H1 (cell line): ENCODE measurements around the gene GYPC. TPM values are rescaled to one million over a fixed set of nuclear protein-coding genes. Genes with fewer than 3 reads are reported as not detected.

Experiments used
- CTCF ChIA-PET: fragments of 300-600 bp; sonication (Branson Sonifier 250); formaldehyde crosslinking; loops from one replicate; lab custom pipeline; 2021; ENCODE audit not compliant: partially characterized antibody; lab: Charles Lee
- POLR2A ChIA-PET: fragments of 300-600 bp; sonication (Branson Sonifier 250); formaldehyde crosslinking; loops from one replicate; lab custom pipeline; 2021; ENCODE audit warnings: inconsistent platforms; ENCODE audit not compliant: partially characterized antibody; lab: Charles Lee
- DNase-seq, 2 experiments: peaks; one replicate each; pipeline versions ENCODE4 v3.0.0 to v3.0.0-alpha.2; 2010 to 2022; ENCODE audit warnings: low spot score in 2 of 2, low read depth in 1 of 2, mixed read lengths in 1 of 2
- FAIRE-seq: peaks from 2 replicates; lab custom pipeline; 2011; peaks lifted over from hg19 to GRCh38; lab: Jason Lieb, UNC
- H2AFZ ChIP-seq: 2 replicates; pipeline ENCODE4 v1.8.1; 2012; ENCODE audit warnings: low read length, inconsistent platforms
- H2AK5ac ChIP-seq: 2 replicates; pipeline ENCODE4 v1.6.1; 2013; ENCODE audit warnings: low read depth, low read length
- H2BK120ac ChIP-seq: replicated peaks from 2 replicates; pipeline ENCODE3; 2013; ENCODE audit warnings: low read depth, low read length, inconsistent platforms
- H2BK12ac ChIP-seq: 2 replicates; pipeline ENCODE4 v1.6.1; 2013; ENCODE audit warnings: low read depth, low read length
- H2BK15ac ChIP-seq: 2 replicates; pipeline ENCODE4 v1.6.1; 2013; ENCODE audit warnings: low read length
- H2BK20ac ChIP-seq: 2 replicates; pipeline ENCODE4 v1.6.1; 2013; ENCODE audit warnings: low read length
- H2BK5ac ChIP-seq: 2 replicates; pipeline ENCODE4 v1.6.1; 2013; ENCODE audit warnings: low read depth, low read length
- H3K14ac ChIP-seq: 2 replicates; pipeline ENCODE4 v1.6.1; 2013; ENCODE audit warnings: inconsistent platforms; ENCODE audit not compliant: insufficient read length
- H3K18ac ChIP-seq: 2 replicates; pipeline ENCODE4 v1.6.1; 2013; ENCODE audit warnings: low read length; ENCODE audit errors: extremely low read depth
- H3K23ac ChIP-seq: 2 replicates; pipeline ENCODE4 v1.6.1; 2013; ENCODE audit warnings: inconsistent platforms; ENCODE audit not compliant: insufficient read length
- H3K23me2 ChIP-seq: 2 replicates; pipeline ENCODE4 v1.6.1; 2013; ENCODE audit warnings: low read depth, low read length
- H3K27ac ChIP-seq: 2 replicates; pipeline ENCODE4 v1.6.1; 2011; ENCODE audit warnings: low read depth, low read length, inconsistent platforms
- H3K27me3 ChIP-seq, 4 experiments: replicated peaks in 1 of 4; 1 replicate in 1 of 4; 2 replicates in 3 of 4; pipeline versions ENCODE4 v1.6.1 to v1.8.1; 2011 to 2013; ENCODE audit warnings: low read length in 3 of 4, mild to moderate bottlenecking in 3 of 4, inconsistent platforms in 2 of 4, mixed read lengths in 2 of 4, moderate library complexity in 1 of 4; ENCODE audit not compliant: control insufficient read depth in 3 of 4, insufficient read depth in 3 of 4; ENCODE audit errors: extremely low read depth in 1 of 4
- H3K36me3 ChIP-seq, 4 experiments: 2 replicates each; pipeline versions ENCODE4 v1.6.1 to v1.8.1; 2011 to 2013; ENCODE audit warnings: mild to moderate bottlenecking in 4 of 4, low read length in 3 of 4, moderate library complexity in 2 of 4, control low read depth in 1 of 4, inconsistent platforms in 1 of 4; ENCODE audit not compliant: insufficient read depth in 4 of 4, control insufficient read depth in 2 of 4
- H3K4ac ChIP-seq: replicated peaks from 2 replicates; pipeline ENCODE3; 2013; ENCODE audit warnings: low read length, low read depth, mixed read lengths, inconsistent platforms; ENCODE audit not compliant: insufficient read length
- H3K4me1 ChIP-seq, 4 experiments: replicated peaks in 1 of 4; 1 replicate in 1 of 4; 2 replicates in 3 of 4; pipeline versions ENCODE4 v1.6.1 to v1.8.1; 2011 to 2013; ENCODE audit warnings: low read length in 3 of 4, inconsistent platforms in 2 of 4, mixed read lengths in 1 of 4; ENCODE audit not compliant: insufficient read depth in 4 of 4, control insufficient read depth in 3 of 4
- H3K4me2 ChIP-seq, 2 experiments: 2 replicates each; pipeline versions ENCODE4 v1.6.1 to v1.8.1; 2011 to 2013; ENCODE audit warnings: low read depth in 2 of 2, low read length in 2 of 2, control low read depth in 1 of 2, inconsistent platforms in 1 of 2, mild to moderate bottlenecking in 1 of 2; ENCODE audit not compliant: insufficient read depth in 1 of 2
- H3K4me3 ChIP-seq, 4 experiments: fragments of 200-600, 300-600 bp in 1 of 4; sonication (generic), shearing (Covaris generic), sonication (Bioruptor Twin) in 1 of 4; 2 replicates each; pipeline versions ENCODE4 v1.5.1 to v1.8.1; 2011 to 2016; ENCODE audit warnings: low read length in 4 of 4, low read depth in 3 of 4, control low read depth in 2 of 4, inconsistent platforms in 2 of 4, mild to moderate bottlenecking in 2 of 4, mixed read lengths in 1 of 4, moderate library complexity in 1 of 4; ENCODE audit not compliant: insufficient read depth in 2 of 4; ENCODE audit errors: extremely low read depth in 1 of 4
- H3K56ac ChIP-seq: replicated peaks from 2 replicates; pipeline ENCODE3; 2013; ENCODE audit warnings: low read depth, mild to moderate bottlenecking, mixed read lengths, low read length, inconsistent platforms; ENCODE audit not compliant: insufficient read length
- H3K79me1 ChIP-seq: 2 replicates; pipeline ENCODE4 v1.6.1; 2013; ENCODE audit warnings: low read depth, low read length, control low read depth
- H3K79me2 ChIP-seq, 2 experiments: 2 replicates each; pipeline versions ENCODE4 v1.6.1 to v1.8.1; 2012 to 2013; ENCODE audit warnings: low read length in 2 of 2, mild to moderate bottlenecking in 2 of 2, inconsistent platforms in 1 of 2; ENCODE audit not compliant: insufficient read depth in 2 of 2, control insufficient read depth in 1 of 2
- H3K9ac ChIP-seq, 4 experiments: replicated peaks in 1 of 4; 1 replicate in 1 of 4; 2 replicates in 3 of 4; pipeline versions ENCODE4 v1.6.1 to v1.8.1; 2011 to 2013; ENCODE audit warnings: low read depth in 3 of 4, low read length in 3 of 4, control low read depth in 2 of 4, mild to moderate bottlenecking in 2 of 4, moderate library complexity in 2 of 4, inconsistent platforms in 1 of 4; ENCODE audit errors: extremely low read depth in 1 of 4
- H3K9me3 ChIP-seq, 2 experiments: 2 replicates each; pipeline versions ENCODE4 v1.6.1 to v1.8.1; 2012 to 2013; ENCODE audit warnings: mild to moderate bottlenecking in 2 of 2, moderate library complexity in 2 of 2, control low read depth in 1 of 2, inconsistent platforms in 1 of 2, low read depth in 1 of 2, low read length in 1 of 2, mixed read lengths in 1 of 2; ENCODE audit not compliant: insufficient read depth in 2 of 2
- H4K20me1 ChIP-seq, 2 experiments: replicated peaks in 1 of 2; 2 replicates each; pipeline versions ENCODE3 to v1.8.1; 2011 to 2013; ENCODE audit warnings: inconsistent platforms in 2 of 2, low read length in 2 of 2, mild to moderate bottlenecking in 1 of 2; ENCODE audit not compliant: insufficient read depth in 2 of 2, control insufficient read depth in 1 of 2
- H4K5ac ChIP-seq: 2 replicates; pipeline ENCODE4 v1.6.1; 2013; ENCODE audit warnings: low read length, low read depth, mixed read lengths, inconsistent platforms; ENCODE audit not compliant: insufficient read length
- H4K8ac ChIP-seq: 2 replicates; pipeline ENCODE4 v1.8.0; 2013; ENCODE audit warnings: mild to moderate bottlenecking, moderate library complexity, low read length, inconsistent platforms; ENCODE audit not compliant: insufficient read depth; ENCODE audit errors: extremely low read depth
- H4K91ac ChIP-seq: replicated peaks from 2 replicates; pipeline ENCODE3; 2013; ENCODE audit warnings: low read length, mixed read lengths, inconsistent platforms; ENCODE audit not compliant: insufficient read length
- ASH2L ChIP-seq: fragments of 200-600, 300-600 bp; sonication (generic); IDR thresholded peaks from one replicate; pipeline ENCODE4 v1.7.1; 2017; ENCODE audit warnings: low read length
- BRCA1 ChIP-seq: IDR thresholded peaks from 2 replicates; pipeline ENCODE4 v1.6.1; 2012; ENCODE audit warnings: low read depth, low read length, improper control_type of control experiment
- CBX5 ChIP-seq: fragments of 300-800, 300-1000 bp; sonication (generic); IDR thresholded peaks from 2 replicates; pipeline ENCODE4 v1.7.1; 2016; ENCODE audit warnings: antibody characterized with exemption, low read length, low read depth
- CHD2 ChIP-seq: IDR thresholded peaks from 2 replicates; pipeline ENCODE4 v1.6.1; 2012; ENCODE audit warnings: low read length, improper control_type of control experiment
- EZH2 ChIP-seq: fragments of 200-600 bp; sonication (generic); IDR thresholded peaks from 2 replicates; pipeline ENCODE4 v1.7.1; 2012; ENCODE audit warnings: low read depth, mild to moderate bottlenecking, moderate library complexity, low read length, inconsistent platforms; ENCODE audit not compliant: severe bottlenecking
- FOSL1 ChIP-seq: IDR thresholded peaks from 2 replicates; pipeline ENCODE4 v1.6.1; 2011; ENCODE audit warnings: mild to moderate bottlenecking, low read depth, low read length, moderate library complexity; ENCODE audit not compliant: insufficient read depth
- GTF2F1 ChIP-seq: IDR thresholded peaks from 2 replicates; pipeline ENCODE4 v1.6.1; 2012; ENCODE audit warnings: low read depth, low read length, improper control_type of control experiment, borderline replicate concordance
- HDAC2 ChIP-seq, 2 experiments: fragments of 300-600 bp in 1 of 2; sonication (generic) in 1 of 2; IDR thresholded peaks; 2 replicates each; pipeline ENCODE4 v1.6.1; 2011 to 2012; ENCODE audit warnings: low read depth in 2 of 2, low read length in 2 of 2, mild to moderate bottlenecking in 2 of 2, moderate library complexity in 2 of 2, borderline replicate concordance in 1 of 2, inconsistent platforms in 1 of 2
- SIX5 ChIP-seq: IDR thresholded peaks from 2 replicates; pipeline ENCODE4 v1.6.1; 2011; ENCODE audit warnings: mild to moderate bottlenecking, low read depth, low read length
- TCF12 ChIP-seq: IDR thresholded peaks from 2 replicates; pipeline ENCODE4 v1.6.1; 2011; ENCODE audit warnings: low read depth, mild to moderate bottlenecking, low read length
- TEAD4 ChIP-seq: IDR thresholded peaks from 2 replicates; pipeline ENCODE4 v1.6.1; 2012; ENCODE audit warnings: low read depth, low read length, inconsistent platforms, mixed read lengths
- WGBS, 2 experiments: shearing (Covaris generic) in 1 of 2; methylation state at CpG; one replicate each; pipeline versions ENCODE4 v1.1.6 to v1.1.7; 2013 to 2015; ENCODE audit warnings: low lambda C conversion rate in 2 of 2, mixed read lengths in 2 of 2, inconsistent platforms in 1 of 2, low coverage in 1 of 2, missing lambda C conversion rate in 1 of 2; ENCODE audit not compliant: insufficient replicate concordance in 2 of 2, insufficient coverage in 1 of 2, insufficient read length in 1 of 2; ENCODE audit errors: extremely low coverage in 1 of 2, missing lambda C conversion rate in 1 of 2; 5-methylcytosine and 5-hydroxymethylcytosine counted together
- polyA plus RNA-seq, 7 experiments: library from polyadenylated mRNA; depleted of rRNA in 3 of 7; stranded (reverse) in 5 of 7; unstranded in 2 of 7; fragments of >200 nt in 5 of 7; fragments of 200-250 nt in 2 of 7; gene quantifications; 1 replicate in 5 of 7; 2 replicates in 1 of 7; 4 replicates in 1 of 7; pipeline versions ENCODE4 v1.2.1 to v1.2.3, GENCODE V29; 2011 to 2013; ENCODE audit warnings: missing spikeins in 2 of 7, mixed read lengths in 2 of 7
- total RNA-seq: library from RNA; stranded (reverse); fragmentation: NEBNext Ultra II Directional; extraction: Animal tissue kit (Norgen Biotek cat#: 25700); gene quantifications from 2 replicates; pipeline ENCODE4 v1.2.1, GENCODE V29; 2021
- TF ChIP-seq, protein P1 (sequence below): IDR thresholded peaks from 2 replicates; pipeline ENCODE4 v1.6.1; 2012; ENCODE audit warnings: inconsistent platforms
- TF ChIP-seq, protein P2 (sequence below): IDR thresholded peaks from 2 replicates; pipeline ENCODE4 v1.6.1; 2011; ENCODE audit warnings: low read depth, mild to moderate bottlenecking, low read length; ENCODE audit not compliant: insufficient read depth

The GYPC gene
- total and polyA plus RNA-seq, 2 of the 8 experiments (the other 6 are each of a cell fraction or from before 2014, with no cell fraction given): 26.8 to 53.6 TPM

DNA sequence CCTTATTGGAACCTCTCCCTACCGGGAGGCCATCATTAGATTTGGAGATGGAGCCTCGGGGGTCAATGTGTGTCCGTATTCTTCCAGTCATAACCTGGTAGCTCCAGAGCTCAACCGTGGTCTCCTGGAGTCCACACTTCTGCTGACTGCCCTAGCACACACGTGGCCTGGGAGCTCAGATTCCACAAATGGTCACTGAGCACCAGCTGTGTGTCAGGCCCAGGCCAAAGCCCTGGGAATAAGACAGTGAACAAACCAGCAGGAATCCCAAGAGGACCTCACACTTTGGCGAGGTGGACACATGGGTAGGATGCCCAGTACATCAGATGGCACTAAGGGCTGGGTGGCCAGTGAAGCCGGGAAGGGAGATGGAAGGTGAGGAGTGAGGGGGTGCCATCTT, 15.5 kb downstream of the GYPC start:
- CTCF ChIA-PET: interaction anchor here (1.8 kb wide), 1 partner anchor 12 kb away, joined by 4 read pairs; no protein-coding TSS in a partner anchor
- H3K36me3 ChIP-seq: no peaks in the 10 kb centered on the region
- H3K23ac ChIP-seq: no peak overlapping the region

More for the DNA sequence above, 15.5 kb downstream of the GYPC start:
- peaks cover 0 to 2% of the 10 kb centered on the region in 2 experiments for H4K20me1 ChIP-seq
- H3K27me3 ChIP-seq: no peaks in the 10 kb centered on the region
- H3K79me1 ChIP-seq: no peaks in the 10 kb centered on the region; the same call in 1 of the 2 replicates
- no peak overlapping the region for H3K9ac ChIP-seq
- no peaks in the 10 kb centered on the region for H3K79me2 ChIP-seq
- FAIRE-seq (no peak), DNase-seq (no peak)
- H3K4me2 ChIP-seq: no peak overlapping the region
- no peak overlapping the region for H4K91ac ChIP-seq
- H3K27ac ChIP-seq: no peak overlapping the region
- no peak overlapping the region for H2BK12ac ChIP-seq
- H3K23me2 ChIP-seq: no peaks in the 10 kb centered on the region
- peaks cover 4 to 10% of the 10 kb centered on the region in 2 experiments; a peak in 3 of 4 replicates for H3K9me3 ChIP-seq
- H3K14ac ChIP-seq: no peak overlapping the region
- H2AFZ ChIP-seq: no peak overlapping the region
- H2AK5ac ChIP-seq: no peak overlapping the region
- H2BK5ac ChIP-seq: no peak overlapping the region
- no peaks in the 10 kb centered on the region; a peak in 1 of 7 replicates for H3K4me1 ChIP-seq
- 95% methylated on average over 6 of the region's 7 CpGs; no CpG with 5 or more reads in 1 of the 2 experiments for WGBS, 2 experiments
- H3K4ac ChIP-seq: no peak overlapping the region
- H4K5ac ChIP-seq: no peak overlapping the region
- no peak overlapping the region for H4K8ac ChIP-seq
- no peak overlapping the region for H2BK15ac ChIP-seq
- no peak overlapping the region for H2BK20ac ChIP-seq
- H3K4me3 ChIP-seq: no peak overlapping the region
- POLR2A ChIA-PET: no interaction called here
- no peak overlapping the region for H3K18ac ChIP-seq
- no peak overlapping the region for H2BK120ac ChIP-seq
- no peak overlapping the region for H3K56ac ChIP-seq
- TF ChIP-seq BRCA1 (no peak), EZH2 (no peak), HDAC2 (IDR thresholded peaks at IDR 0.05; ENCODE audit: borderline replicate concordance in 1 of 2, low read depth in 2 of 2, low read length in 2 of 2) (no peak), GTF2F1 (no peak), CHD2 (no peak), ASH2L (no peak), SIX5 (no peak), TCF12 (no peak), TEAD4 (no peak), CBX5 (no peak), FOSL1 (no peak)
- TF ChIP-seq, protein P1, sequence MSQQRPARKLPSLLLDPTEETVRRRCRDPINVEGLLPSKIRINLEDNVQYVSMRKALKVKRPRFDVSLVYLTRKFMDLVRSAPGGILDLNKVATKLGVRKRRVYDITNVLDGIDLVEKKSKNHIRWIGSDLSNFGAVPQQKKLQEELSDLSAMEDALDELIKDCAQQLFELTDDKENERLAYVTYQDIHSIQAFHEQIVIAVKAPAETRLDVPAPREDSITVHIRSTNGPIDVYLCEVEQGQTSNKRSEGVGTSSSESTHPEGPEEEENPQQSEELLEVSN: no peak
- TF ChIP-seq, protein P2, sequence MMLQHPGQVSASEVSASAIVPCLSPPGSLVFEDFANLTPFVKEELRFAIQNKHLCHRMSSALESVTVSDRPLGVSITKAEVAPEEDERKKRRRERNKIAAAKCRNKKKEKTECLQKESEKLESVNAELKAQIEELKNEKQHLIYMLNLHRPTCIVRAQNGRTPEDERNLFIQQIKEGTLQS: no peak
